ENCODE measurements around the gene COPS4.

DNA sequence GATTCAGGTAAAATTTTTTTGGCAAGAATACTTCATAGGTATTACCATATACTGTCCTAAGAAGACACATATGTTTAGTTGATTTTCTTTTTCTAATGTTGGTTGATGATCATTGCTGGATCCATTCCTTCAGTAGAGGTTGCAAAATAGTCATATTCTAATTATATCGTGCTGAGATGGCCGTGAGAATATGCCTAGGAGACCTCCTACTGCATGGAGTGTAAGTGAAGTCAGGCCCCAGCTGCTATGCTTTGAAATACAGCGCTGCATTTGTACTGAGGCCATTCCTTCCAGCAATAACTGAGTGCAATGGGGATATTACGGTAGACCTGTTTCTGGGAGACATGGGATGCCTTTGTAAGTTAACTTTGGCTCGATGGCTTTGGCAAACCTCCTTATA is 86.3 kb downstream of the COPS4 start:
- TF ChIP-seq, protein P1, sequence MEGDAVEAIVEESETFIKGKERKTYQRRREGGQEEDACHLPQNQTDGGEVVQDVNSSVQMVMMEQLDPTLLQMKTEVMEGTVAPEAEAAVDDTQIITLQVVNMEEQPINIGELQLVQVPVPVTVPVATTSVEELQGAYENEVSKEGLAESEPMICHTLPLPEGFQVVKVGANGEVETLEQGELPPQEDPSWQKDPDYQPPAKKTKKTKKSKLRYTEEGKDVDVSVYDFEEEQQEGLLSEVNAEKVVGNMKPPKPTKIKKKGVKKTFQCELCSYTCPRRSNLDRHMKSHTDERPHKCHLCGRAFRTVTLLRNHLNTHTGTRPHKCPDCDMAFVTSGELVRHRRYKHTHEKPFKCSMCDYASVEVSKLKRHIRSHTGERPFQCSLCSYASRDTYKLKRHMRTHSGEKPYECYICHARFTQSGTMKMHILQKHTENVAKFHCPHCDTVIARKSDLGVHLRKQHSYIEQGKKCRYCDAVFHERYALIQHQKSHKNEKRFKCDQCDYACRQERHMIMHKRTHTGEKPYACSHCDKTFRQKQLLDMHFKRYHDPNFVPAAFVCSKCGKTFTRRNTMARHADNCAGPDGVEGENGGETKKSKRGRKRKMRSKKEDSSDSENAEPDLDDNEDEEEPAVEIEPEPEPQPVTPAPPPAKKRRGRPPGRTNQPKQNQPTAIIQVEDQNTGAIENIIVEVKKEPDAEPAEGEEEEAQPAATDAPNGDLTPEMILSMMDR (IDR thresholded peaks at IDR 0.05): no peak
- no peak for TF ChIP-seq ZFX (IDR thresholded peaks at IDR 0.05; ENCODE audit: borderline replicate concordance)
